Osteoblast (primary cell): ENCODE measurements around the gene TUBGCP5. TPM values are rescaled to one million over a fixed set of nuclear protein-coding genes. Genes with fewer than 3 reads are reported as not detected.
A peak's percentile ranks its signal among the peaks of the same experiment; 100 is the strongest.

Experiments used
- DNase-seq: peaks from one replicate; pipeline ENCODE4 v3.0.0; 2011; ENCODE audit warnings: low spot score, mixed read lengths; ENCODE audit not compliant: insufficient read length; ENCODE audit errors: missing footprints
- H2AFZ ChIP-seq: 2 replicates; pipeline ENCODE4 v1.6.0; 2011; ENCODE audit warnings: mild to moderate bottlenecking, low read length
- H3K27ac ChIP-seq: 2 replicates; pipeline ENCODE4 v1.5.1; 2011; ENCODE audit warnings: mild to moderate bottlenecking, low read depth, low read length, moderate library complexity
- H3K27me3 ChIP-seq: 2 replicates; pipeline ENCODE4 v1.6.0; 2012; ENCODE audit warnings: mild to moderate bottlenecking, control low read depth, inconsistent platforms, low read length, moderate library complexity; ENCODE audit not compliant: insufficient read depth
- H3K36me3 ChIP-seq: 2 replicates; pipeline ENCODE4 v1.5.1; 2011; ENCODE audit warnings: mild to moderate bottlenecking, low read length, control low read depth, moderate library complexity; ENCODE audit not compliant: insufficient read depth
- H3K4me1 ChIP-seq: 2 replicates; pipeline ENCODE4 v1.5.1; 2011; ENCODE audit warnings: mild to moderate bottlenecking, low read length, control low read depth, moderate library complexity; ENCODE audit not compliant: insufficient read depth
- H3K4me2 ChIP-seq: 2 replicates; pipeline ENCODE4 v1.6.0; 2011; ENCODE audit warnings: mild to moderate bottlenecking, low read length; ENCODE audit not compliant: insufficient read depth
- H3K4me3 ChIP-seq: fragments of 200-600 bp; sonication (generic); 3 replicates; pipeline ENCODE4 v1.5.1; 2012; ENCODE audit warnings: mild to moderate bottlenecking, low read length, inconsistent platforms; ENCODE audit not compliant: insufficient read depth
- H3K79me2 ChIP-seq: 2 replicates; pipeline ENCODE4 v1.6.0; 2012; ENCODE audit warnings: mild to moderate bottlenecking, low read length, control low read depth, inconsistent platforms; ENCODE audit not compliant: insufficient read depth
- H3K9me3 ChIP-seq: 2 replicates; pipeline ENCODE4 v1.5.1; 2011; ENCODE audit warnings: low read depth, low read length, control low read depth
- H4K20me1 ChIP-seq: 2 replicates; pipeline ENCODE4 v1.6.0; 2012; ENCODE audit warnings: mild to moderate bottlenecking, low read length, control low read depth; ENCODE audit not compliant: insufficient read depth
- CTCF ChIP-seq: IDR thresholded peaks from 2 replicates; pipeline ENCODE4 v1.5.1; 2011; ENCODE audit warnings: mild to moderate bottlenecking, low read depth, low read length, moderate library complexity; ENCODE audit errors: extremely low read depth
- total RNA-seq: library from RNA; depleted of rRNA; stranded (reverse); fragments of >200 nt; gene quantifications from 2 replicates; pipeline ENCODE4 v1.2.3, GENCODE V29; 2012

The TUBGCP5 gene
- total RNA-seq, 1 donor: 32.6 TPM

GRCh38 chr15:23039917-23040281 is 530 bp upstream of the TUBGCP5 start:
- Histone ChIP-seq H3K27me3 (no peaks in the 10 kb centered on the region), H3K4me1 (peaks cover 12% of the 10 kb centered on the region), H3K9me3 (no peaks in the 10 kb centered on the region), H3K27ac (peak overlapping the region; percentile 27), H3K79me2 (peaks cover 20% of the 10 kb centered on the region), H4K20me1 (peaks cover 3% of the 10 kb centered on the region), H3K4me2 (peak overlapping the region; percentile 95), H2AFZ (peak overlapping the region; percentile 98), H3K4me3 (peak overlapping the region; percentile 84), H3K36me3 (peaks cover 9% of the 10 kb centered on the region)
- DNase-seq: no peak
- TF ChIP-seq CTCF: no peak

GRCh38 chr15:23038726-23039142 is 635 bp downstream of the TUBGCP5 start:
- DNase-seq: peak; percentile 73
- H3K4me3 ChIP-seq: peak overlapping the region; percentile 84
- TF ChIP-seq CTCF: no peak
- H3K36me3 ChIP-seq: peaks cover 20% of the 10 kb centered on the region
- H3K79me2 ChIP-seq: peaks cover 20% of the 10 kb centered on the region
- peaks cover 12% of the 10 kb centered on the region for H3K4me1 ChIP-seq
- peak overlapping the region; percentile 85 for H2AFZ ChIP-seq
- peak overlapping the region; percentile 95 for H3K4me2 ChIP-seq
- H3K27me3 ChIP-seq: no peaks in the 10 kb centered on the region
- peaks cover 3% of the 10 kb centered on the region for H4K20me1 ChIP-seq
- peak overlapping the region; percentile 71 for H3K27ac ChIP-seq
- H3K9me3 ChIP-seq: no peaks in the 10 kb centered on the region

- Histone ChIP-seq H3K36me3 (peaks cover 36% of the 10 kb centered on the region), H3K4me2 (no peak overlapping the region), H3K4me1 (peaks cover 12% of the 10 kb centered on the region), H3K27me3 (no peaks in the 10 kb centered on the region), H3K79me2 (peaks cover 20% of the 10 kb centered on the region), H2AFZ (no peak overlapping the region), H3K4me3 (no peak overlapping the region), H3K27ac (no peak overlapping the region), H3K9me3 (no peaks in the 10 kb centered on the region), H4K20me1 (peaks cover 3% of the 10 kb centered on the region)
- peak; percentile 83 for DNase-seq
- TF ChIP-seq CTCF: peak; percentile 88
These were observed 3.3 kb downstream of the TUBGCP5 start for GRCh38 chr15:23035964-23036566.

- TF ChIP-seq CTCF: no peak
- H3K4me2 ChIP-seq: no peak overlapping the region
- no peaks in the 10 kb centered on the region for H3K27me3 ChIP-seq
- no peak for DNase-seq
- H3K4me1 ChIP-seq: peaks cover 10% of the 10 kb centered on the region
- H4K20me1 ChIP-seq: peaks cover 3% of the 10 kb centered on the region
- H3K27ac ChIP-seq: no peak overlapping the region
- peaks cover 20% of the 10 kb centered on the region for H3K79me2 ChIP-seq
- H2AFZ ChIP-seq: no peak overlapping the region
- no peak overlapping the region for H3K4me3 ChIP-seq
- H3K36me3 ChIP-seq: peaks cover 52% of the 10 kb centered on the region
- H3K9me3 ChIP-seq: no peaks in the 10 kb centered on the region
These were observed 5.4 kb downstream of the TUBGCP5 start for GRCh38 chr15:23033979-23034378.
